PFSK-1 (cell line): ENCODE measurements around the gene DNAH17.

Source experiments
- FOXP2 ChIP-seq: optimal IDR thresholded peaks from 2 replicates; pipeline ENCODE3; 2011; ENCODE audit warnings: borderline replicate concordance, control low read depth, inconsistent platforms; ENCODE audit not compliant: insufficient read depth; ENCODE audit errors: extremely low read length, extremely low read depth
- POLR2AphosphoS5 ChIP-seq: IDR thresholded peaks from 2 replicates; pipeline ENCODE4 v1.6.1; 2012; ENCODE audit warnings: low read depth, mild to moderate bottlenecking, control low read depth, low read length, moderate library complexity
- SIN3A ChIP-seq: IDR thresholded peaks from 2 replicates; pipeline ENCODE4 v1.6.1; 2012; ENCODE audit warnings: mild to moderate bottlenecking, low read length, moderate library complexity, borderline replicate concordance; ENCODE audit not compliant: insufficient read depth
- TAF1 ChIP-seq: IDR thresholded peaks from 2 replicates; pipeline ENCODE4 v1.6.1; 2012; ENCODE audit warnings: low read length, control low read depth, borderline replicate concordance; ENCODE audit not compliant: insufficient read depth
- TF ChIP-seq, protein P1 (sequence below), 2 experiments: IDR thresholded peaks; 2 replicates each; pipeline versions ENCODE4 v1.6.1 to v1.8.0; 2011 to 2012; ENCODE audit warnings: low read depth in 2 of 2, low read length in 2 of 2, control low read depth in 1 of 2, inconsistent platforms in 1 of 2, mild to moderate bottlenecking in 1 of 2, moderate library complexity in 1 of 2; ENCODE audit not compliant: insufficient read depth in 1 of 2

DNAH17 gene

DNA sequence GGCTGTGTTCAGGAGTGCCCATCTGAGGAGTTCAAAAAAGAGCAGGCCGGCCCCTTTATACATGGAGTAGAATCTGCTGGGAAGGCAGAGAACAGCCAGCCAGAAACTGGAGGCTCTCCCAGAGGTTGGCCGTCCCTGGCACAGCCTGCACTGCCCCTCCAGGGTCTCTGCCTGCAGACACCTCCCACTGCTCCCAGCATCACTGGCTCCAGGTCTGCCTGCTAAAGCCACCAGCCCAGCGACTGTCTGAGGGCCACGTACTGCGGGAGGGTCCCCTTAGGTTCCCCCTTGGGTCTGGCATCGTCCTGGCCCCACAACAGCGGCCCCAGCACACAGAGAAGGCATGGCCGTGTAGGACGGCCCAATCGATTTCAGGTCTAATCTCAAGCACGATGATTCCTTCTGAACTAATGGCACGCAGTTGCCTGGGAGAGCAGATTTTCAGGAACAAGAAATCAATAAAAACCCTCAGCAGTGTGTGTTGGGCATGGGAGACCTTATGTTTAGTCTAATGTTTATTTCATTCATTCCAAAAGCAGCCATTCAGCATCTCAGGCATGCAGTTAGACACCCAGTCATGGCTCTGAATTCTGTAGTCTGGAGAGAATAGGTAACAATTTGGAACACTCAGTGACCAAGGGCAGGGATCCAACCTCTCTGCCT lies 103.1 kb downstream of the DNAH17 start:
- TF ChIP-seq POLR2AphosphoS5 (no peak), FOXP2 (no peak), SIN3A (no peak)
- TF ChIP-seq, protein P1, sequence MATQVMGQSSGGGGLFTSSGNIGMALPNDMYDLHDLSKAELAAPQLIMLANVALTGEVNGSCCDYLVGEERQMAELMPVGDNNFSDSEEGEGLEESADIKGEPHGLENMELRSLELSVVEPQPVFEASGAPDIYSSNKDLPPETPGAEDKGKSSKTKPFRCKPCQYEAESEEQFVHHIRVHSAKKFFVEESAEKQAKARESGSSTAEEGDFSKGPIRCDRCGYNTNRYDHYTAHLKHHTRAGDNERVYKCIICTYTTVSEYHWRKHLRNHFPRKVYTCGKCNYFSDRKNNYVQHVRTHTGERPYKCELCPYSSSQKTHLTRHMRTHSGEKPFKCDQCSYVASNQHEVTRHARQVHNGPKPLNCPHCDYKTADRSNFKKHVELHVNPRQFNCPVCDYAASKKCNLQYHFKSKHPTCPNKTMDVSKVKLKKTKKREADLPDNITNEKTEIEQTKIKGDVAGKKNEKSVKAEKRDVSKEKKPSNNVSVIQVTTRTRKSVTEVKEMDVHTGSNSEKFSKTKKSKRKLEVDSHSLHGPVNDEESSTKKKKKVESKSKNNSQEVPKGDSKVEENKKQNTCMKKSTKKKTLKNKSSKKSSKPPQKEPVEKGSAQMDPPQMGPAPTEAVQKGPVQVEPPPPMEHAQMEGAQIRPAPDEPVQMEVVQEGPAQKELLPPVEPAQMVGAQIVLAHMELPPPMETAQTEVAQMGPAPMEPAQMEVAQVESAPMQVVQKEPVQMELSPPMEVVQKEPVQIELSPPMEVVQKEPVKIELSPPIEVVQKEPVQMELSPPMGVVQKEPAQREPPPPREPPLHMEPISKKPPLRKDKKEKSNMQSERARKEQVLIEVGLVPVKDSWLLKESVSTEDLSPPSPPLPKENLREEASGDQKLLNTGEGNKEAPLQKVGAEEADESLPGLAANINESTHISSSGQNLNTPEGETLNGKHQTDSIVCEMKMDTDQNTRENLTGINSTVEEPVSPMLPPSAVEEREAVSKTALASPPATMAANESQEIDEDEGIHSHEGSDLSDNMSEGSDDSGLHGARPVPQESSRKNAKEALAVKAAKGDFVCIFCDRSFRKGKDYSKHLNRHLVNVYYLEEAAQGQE (IDR thresholded peaks at IDR 0.05; ENCODE audit: insufficient read depth in 1 of 2, low read depth in 2 of 2, low read length in 2 of 2) = no peak

DNA sequence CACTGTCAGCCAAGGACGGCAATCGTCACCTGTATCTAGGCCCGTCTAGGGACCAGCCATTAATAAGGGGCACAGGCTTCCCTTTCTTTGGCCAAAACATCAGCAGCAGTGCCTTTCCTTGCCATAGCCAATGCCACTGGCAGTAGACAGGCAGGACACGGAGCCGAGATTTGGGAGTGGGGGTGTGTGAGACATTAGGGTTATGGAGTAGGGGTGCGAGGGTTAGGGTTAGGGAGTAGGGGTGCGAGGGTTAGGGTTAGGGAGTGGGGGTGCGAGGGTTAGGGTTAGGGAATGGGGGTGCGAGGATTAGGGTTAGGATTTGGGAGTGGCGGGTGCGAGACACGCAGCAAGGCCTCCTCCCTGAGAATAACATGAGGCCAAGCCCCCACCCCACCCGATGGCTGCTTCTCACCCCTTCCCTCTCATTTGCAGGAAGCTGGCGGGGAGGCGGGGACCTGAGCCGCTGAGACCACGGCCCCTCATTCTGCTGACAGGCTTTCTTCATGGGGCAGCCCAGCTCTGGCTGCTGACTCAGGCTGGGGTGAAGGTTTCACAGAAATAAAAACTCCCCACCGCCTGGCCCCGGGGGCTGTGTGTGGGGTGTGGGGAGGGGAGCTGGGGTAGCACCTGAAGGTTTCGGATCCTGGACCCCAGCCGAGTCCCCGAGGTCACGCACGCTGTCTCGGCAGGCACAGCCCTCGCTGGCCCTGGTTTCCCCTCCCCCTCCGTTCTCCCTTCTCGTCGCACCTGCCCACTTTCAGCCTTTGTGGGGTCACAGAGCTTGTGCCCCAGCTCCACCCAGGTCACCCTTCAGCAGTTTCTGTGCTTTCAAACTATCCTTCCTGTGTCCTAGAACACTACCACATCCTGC lies 104.9 kb downstream of the DNAH17 start:
- no peak for TF ChIP-seq TAF1
- no peak for TF ChIP-seq SIN3A
- no peak for TF ChIP-seq FOXP2
- TF ChIP-seq POLR2AphosphoS5 = no peak
- TF ChIP-seq, protein P1 (IDR thresholded peaks at IDR 0.05; ENCODE audit: insufficient read depth in 1 of 2, low read depth in 2 of 2, low read length in 2 of 2) = no peak

DNA sequence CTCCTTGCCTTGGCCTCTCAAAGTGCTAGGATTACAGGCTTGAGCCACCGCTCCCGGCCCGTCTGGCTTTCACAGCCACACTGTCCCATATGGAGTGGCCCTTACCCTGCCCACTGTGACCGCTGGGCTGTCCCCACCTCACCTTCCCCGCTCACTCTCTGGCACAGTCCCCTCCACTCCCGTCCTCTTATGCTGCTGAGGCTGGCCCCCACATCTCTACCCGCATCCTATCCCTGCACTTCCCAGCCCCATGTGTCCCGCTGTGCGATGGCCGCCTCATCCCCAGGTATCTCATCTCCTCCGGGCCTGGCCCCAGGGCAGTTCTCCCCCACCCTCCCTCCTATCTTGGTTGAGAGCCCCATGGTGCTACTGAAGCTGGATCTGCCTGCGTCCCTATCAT lies 105.6 kb downstream of the DNAH17 start:
- no peak for TF ChIP-seq SIN3A
- no peak for TF ChIP-seq POLR2AphosphoS5
- no peak for TF ChIP-seq TAF1
- TF ChIP-seq, protein P1 (IDR thresholded peaks at IDR 0.05; ENCODE audit: insufficient read depth in 1 of 2, low read depth in 2 of 2, low read length in 2 of 2) = no peak

DNA sequence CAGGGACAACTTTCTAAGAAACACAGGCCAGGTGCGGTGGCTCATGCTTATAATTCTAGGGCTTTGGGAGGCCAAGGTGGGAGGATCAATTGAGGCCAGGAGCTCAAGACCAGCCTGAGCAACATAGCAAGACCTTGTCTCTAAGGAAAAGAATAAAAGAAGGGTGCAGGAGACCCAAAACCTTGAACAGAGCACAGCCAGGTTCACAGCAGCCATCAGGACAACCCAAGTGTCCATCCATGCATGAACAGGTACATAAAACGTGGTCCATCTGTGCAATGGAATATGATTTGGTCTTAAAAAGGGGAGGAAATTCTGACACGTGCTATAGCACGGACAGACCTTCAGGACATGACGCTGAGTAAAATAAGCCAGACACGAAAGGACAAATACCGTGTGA lies 107.8 kb downstream of the DNAH17 start:
- TF ChIP-seq FOXP2 (no peak), SIN3A (no peak), POLR2AphosphoS5 (no peak), TAF1 (no peak)
- TF ChIP-seq, protein P1 (IDR thresholded peaks at IDR 0.05; ENCODE audit: insufficient read depth in 1 of 2, low read depth in 2 of 2, low read length in 2 of 2) = no peak
